Activated CD4-positive, alpha-beta T cell treated with anti-CD3 and anti-CD28 coated beads for 36 hours (primary cell): ENCODE results near the gene ZNF552. TPM values are rescaled to one million over a fixed set of nuclear protein-coding genes. Genes with fewer than 3 reads are reported as not detected.
"Not testable (repeated sequence)": the region's sequence is repeated elsewhere in the genome, so short reads cannot be mapped to it uniquely, and the experiment has no call there.

Experiments
- ATAC-seq: fragments of 200-7000 bp; cut with Tn5 transposase; one replicate; pipeline ENCODE4 v1.10.0; 2021; ENCODE audit warnings: mild to moderate bottlenecking, moderate library complexity
- CTCF ChIA-PET: fragments of 350-600 bp; sonication (Branson Sonifier 250); formaldehyde crosslinking; loops from one replicate; lab custom pipeline; 2021; ENCODE audit warnings: antibody characterized with exemption; lab: Charles Lee
- POLR2A ChIA-PET: fragments of 350-600 bp; sonication (Branson Sonifier 250); formaldehyde crosslinking; loops from one replicate; lab custom pipeline; 2021; ENCODE audit warnings: antibody characterized with exemption, inconsistent platforms; lab: Charles Lee
- DNase-seq: peaks from one replicate; pipeline ENCODE4 v3.0.0-alpha.2; 2020
- H3K27ac Mint-ChIP-seq: one replicate; pipeline ENCODE4 v1.8.0; 2021; ENCODE audit warnings: mixed read lengths
- H3K27me3 Mint-ChIP-seq: one replicate; pipeline ENCODE4 v1.8.0; 2021; ENCODE audit warnings: mixed read lengths
- H3K36me3 Mint-ChIP-seq: one replicate; pipeline ENCODE4 v1.8.0; 2021; ENCODE audit warnings: low read depth, mixed read lengths
- H3K4me1 Mint-ChIP-seq: one replicate; pipeline ENCODE4 v1.8.0; 2021; ENCODE audit warnings: mixed read lengths
- H3K4me3 Mint-ChIP-seq: one replicate; pipeline ENCODE4 v1.8.0; 2021; ENCODE audit warnings: mild to moderate bottlenecking, moderate library complexity, mixed read lengths
- H3K9me3 Mint-ChIP-seq: one replicate; pipeline ENCODE4 v1.8.0; 2021; ENCODE audit warnings: low read depth, mixed read lengths
- intact Hi-C, 2 experiments: fragments of 100-400 bp; cut with DNase I in 1 of 2; cut with micrococcal nuclease in 1 of 2; formaldehyde crosslinking; loops; one replicate each; pipeline versions ENCODE4 v1.14.2 to v1.15.1; 2022 to 2024; cut with DNase I, micrococcal nuclease
- total RNA-seq, 2 experiments: library from RNA; stranded (reverse); gene quantifications; one replicate each; pipeline ENCODE4 v1.2.3, GENCODE V29; 2021

The ZNF552 gene
- total RNA-seq = 1 to 10 TPM; 5.9 to 6.1 TPM

GRCh38 chr19:57814505-57815246 lies at the start of gene ZNF552:
TSS of gene ZNF552 (minus strand) at chr19:57814913. CDS start at chr19:57814743, 170 bp downstream.
- ATAC-seq (peak; percentile 82), DNase-seq (peak; percentile 84)
- POLR2A ChIA-PET = interaction anchor here (0.6 kb wide), 1 partner anchor 40 kb away, joined by 3 read pairs; no protein-coding TSS in a partner anchor
- peaks cover 27% of the 10 kb centered on the region for H3K36me3 Mint-ChIP-seq
- CTCF ChIA-PET = interaction anchor here (0.5 kb wide), 1 partner anchor 77 kb away, joined by 3 read pairs; no protein-coding TSS in a partner anchor
- peak within 1 kb of the TSS; percentile 89 for H3K4me3 Mint-ChIP-seq
- H3K4me1 Mint-ChIP-seq = peaks cover 42% of the 10 kb centered on the region
- no peaks in the 10 kb centered on the region for H3K9me3 Mint-ChIP-seq
- peak within 1 kb of the TSS; percentile 75 for H3K27ac Mint-ChIP-seq
- intact Hi-C loops = loop anchor here (1.0 to 10.0 kb wide), 9 partner anchors 25 to 1500 kb away; partner anchors contain the start of genes ZNF586 (in 2 of the 2), ZNF587 (in 2 of the 2), ZNF776 (in 2 of the 2) and ZNF417 (in 1 of the 2)
- H3K27me3 Mint-ChIP-seq = no peaks in the 10 kb centered on the region

GRCh38 chr19:57862351-57862750 lies 47.6 kb upstream of the ZNF552 start:
- POLR2A ChIA-PET, H3K27me3 Mint-ChIP-seq, CTCF ChIA-PET, ATAC-seq, intact Hi-C loops, H3K27ac Mint-ChIP-seq, H3K4me1 Mint-ChIP-seq, H3K4me3 Mint-ChIP-seq, DNase-seq: not testable (repeated sequence)
- Mint-ChIP-seq H3K9me3 (peaks cover 30% of the 10 kb centered on the region), H3K36me3 (peaks cover 87% of the 10 kb centered on the region)

GRCh38 chr19:57854117-57854516 lies 39.4 kb upstream of the ZNF552 start:
- Mint-ChIP-seq H3K36me3 (peaks cover 74% of the 10 kb centered on the region), H3K4me1 (peaks cover 21% of the 10 kb centered on the region)
- intact Hi-C loops = loop anchor here in 1 of 2 experiments (5.0 kb wide), 1 partner anchor 33 kb away; the partner anchor contains the start of gene ZNF814
- ATAC-seq, H3K9me3 Mint-ChIP-seq, CTCF ChIA-PET, DNase-seq, POLR2A ChIA-PET, H3K27me3 Mint-ChIP-seq, H3K27ac Mint-ChIP-seq, H3K4me3 Mint-ChIP-seq: not testable (repeated sequence)

GRCh38 chr19:57851812-57852603 lies 37.3 kb upstream of the ZNF552 start:
- CTCF ChIA-PET = interaction anchor here (0.6 kb wide), 1 partner anchor 15 kb away, joined by 3 read pairs; no protein-coding TSS in a partner anchor
- POLR2A ChIA-PET = interaction anchor here (0.6 to 0.7 kb wide), 2 partner anchors 252 to 405 kb away, joined by 3 read pairs; no protein-coding TSS in a partner anchor
- not testable (repeated sequence) for H3K9me3 Mint-ChIP-seq

GRCh38 chr19:57850553-57851017 lies 35.9 kb upstream of the ZNF552 start:
- H3K27me3 Mint-ChIP-seq = no peaks in the 10 kb centered on the region
- H3K9me3 Mint-ChIP-seq = peaks cover 7% of the 10 kb centered on the region
- CTCF ChIA-PET = no interaction called here
- H3K36me3 Mint-ChIP-seq = peaks cover 48% of the 10 kb centered on the region
- DNase-seq (peak; percentile 33), ATAC-seq (no peak)
- peaks cover 23% of the 10 kb centered on the region for H3K4me1 Mint-ChIP-seq
- peak overlapping the region; percentile 97 for H3K27ac Mint-ChIP-seq
- peak overlapping the region; percentile 95 for H3K4me3 Mint-ChIP-seq
- POLR2A ChIA-PET = no interaction called here
- intact Hi-C loops = loop anchor here (1.0 to 5.0 kb wide), 3 partner anchors 37 to 305 kb away; partner anchors contain the start of genes ZNF417 (in 1 of the 2) and ZNF814 (in 1 of the 2)

More at GRCh38 chr19:57851812-57852603, 37.3 kb upstream of the ZNF552 start:
- intact Hi-C loops = loop anchor here (2.0 to 5.0 kb wide), 2 partner anchors 35 to 65 kb away; partner anchors contain the start of genes ZNF417 (in 1 of the 2) and ZNF814 (in 1 of the 2)
- peaks cover 21% of the 10 kb centered on the region for H3K4me1 Mint-ChIP-seq
- H3K36me3 Mint-ChIP-seq = peaks cover 59% of the 10 kb centered on the region
- not testable (repeated sequence) for ATAC-seq, H3K27me3 Mint-ChIP-seq, H3K27ac Mint-ChIP-seq, DNase-seq
- peak overlapping the region; percentile 22 for H3K4me3 Mint-ChIP-seq

GRCh38 chr19:57849666-57850473 lies 35.2 kb upstream of the ZNF552 start, which contains the start of gene ZNF587:
TSS of gene ZNF587 (plus strand) at chr19:57849859. CDS start at chr19:57850039, 180 bp downstream.
- Mint-ChIP-seq H3K4me3 (peak within 1 kb of the TSS; percentile 95), H3K27ac (peak within 1 kb of the TSS; percentile 97), H3K4me1 (peaks cover 23% of the 10 kb centered on the region), H3K36me3 (peaks cover 48% of the 10 kb centered on the region)
- intact Hi-C loops = loop anchor here (1.0 to 5.0 kb wide), 7 partner anchors 36 to 415 kb away; partner anchors contain the start of genes ZNF552 (in 2 of the 2), ZNF274 (in 1 of the 2), ZNF417 (in 1 of the 2) and ZNF749 (in 1 of the 2)
- peak; percentile 87 for DNase-seq
- H3K27me3 Mint-ChIP-seq, CTCF ChIA-PET, H3K9me3 Mint-ChIP-seq: not testable (repeated sequence)
- peak; percentile 98 for ATAC-seq
- POLR2A ChIA-PET = interaction anchor here (0.6 to 1.2 kb wide), 3 partner anchors 50 to 141 kb away, joined by 3 read pairs; partner anchors contain the start of gene ZNF154

GRCh38 chr19:57849162-57849665 lies 34.5 kb upstream of the ZNF552 start:
- intact Hi-C loops = loop anchor here (1.0 kb wide), 4 partner anchors 35 to 414 kb away; partner anchors contain the start of genes ZNF552 (in 2 of the 2), ZNF274 (in 1 of the 2), ZNF749 (in 1 of the 2) and ZNF776 (in 1 of the 2)
- ATAC-seq = peak; percentile 33

GRCh38 chr19:57847164-57847563 lies 32.5 kb upstream of the ZNF552 start:
- CTCF ChIA-PET = interaction anchor here (0.7 kb wide), 1 partner anchor 440 kb away, joined by 3 read pairs; no protein-coding TSS in a partner anchor
- POLR2A ChIA-PET, H3K4me3 Mint-ChIP-seq, H3K27ac Mint-ChIP-seq, DNase-seq, H3K27me3 Mint-ChIP-seq, H3K9me3 Mint-ChIP-seq, ATAC-seq: not testable (repeated sequence)
- Mint-ChIP-seq H3K36me3 (peaks cover 48% of the 10 kb centered on the region), H3K4me1 (peaks cover 22% of the 10 kb centered on the region)
- intact Hi-C loops = loop anchor here in 1 of 2 experiments (1.0 kb wide), 1 partner anchor 56 kb away; no protein-coding TSS in a partner anchor

More at GRCh38 chr19:57849162-57849665, 34.5 kb upstream of the ZNF552 start:
- POLR2A ChIA-PET = interaction anchor here (0.6 to 1.2 kb wide), 3 partner anchors 49 to 140 kb away, joined by 3 read pairs; partner anchors contain the start of gene ZNF154
- DNase-seq, H3K27me3 Mint-ChIP-seq, H3K9me3 Mint-ChIP-seq, CTCF ChIA-PET: not testable (repeated sequence)
- Mint-ChIP-seq H3K36me3 (peaks cover 49% of the 10 kb centered on the region), H3K4me1 (peaks cover 23% of the 10 kb centered on the region), H3K27ac (peak overlapping the region; percentile 97), H3K4me3 (peak overlapping the region; percentile 95)

GRCh38 chr19:57841122-57841763 lies 26.5 kb upstream of the ZNF552 start:
- Mint-ChIP-seq H3K4me3 (no peak overlapping the region), H3K9me3 (no peaks in the 10 kb centered on the region), H3K4me1 (peaks cover 8% of the 10 kb centered on the region), H3K36me3 (peaks cover 62% of the 10 kb centered on the region), H3K27ac (no peak overlapping the region), H3K27me3 (no peaks in the 10 kb centered on the region)
- ATAC-seq (no peak), DNase-seq (no peak)
- intact Hi-C loops = no loop called here
- POLR2A ChIA-PET = no interaction called here
- CTCF ChIA-PET = no interaction called here
